ENCODE data around the gene F2RL2.

F2RL2 gene

GRCh38 chr5:76638479-76638878 is 15.3 kb upstream of the F2RL2 start:
- H3K9me3 ChIP-seq (ENCODE audit: severe bottlenecking) = no peaks in the 10 kb centered on the region
- TF ChIP-seq CTCF (IDR thresholded peaks at IDR 0.05; ENCODE audit: low read depth, low read length) = no peak
- no peak for DNase-seq
- peaks cover 9% of the 10 kb centered on the region; the same call in 1 of the 2 replicates for H3K36me3 ChIP-seq
- no peak overlapping the region for H3K27ac ChIP-seq
- H3K4me3 ChIP-seq (ENCODE audit: low read depth, low read length) = no peak overlapping the region
- no peaks in the 10 kb centered on the region for H3K27me3 ChIP-seq (ENCODE audit: insufficient read depth, low read depth, severe bottlenecking)

- H3K27me3 ChIP-seq (ENCODE audit: insufficient read depth, low read depth, severe bottlenecking) = no peaks in the 10 kb centered on the region
- no peak overlapping the region for H3K27ac ChIP-seq
- no peak overlapping the region for H3K4me3 ChIP-seq (ENCODE audit: low read depth, low read length)
- no peak for DNase-seq
- H3K36me3 ChIP-seq = peaks cover 6% of the 10 kb centered on the region; the same call in 1 of the 2 replicates
- TF ChIP-seq CTCF (IDR thresholded peaks at IDR 0.05; ENCODE audit: low read depth, low read length) = no peak
- H3K9me3 ChIP-seq (ENCODE audit: severe bottlenecking) = no peaks in the 10 kb centered on the region
Observed at GRCh38 chr5:76637490-76637889, 14.3 kb upstream of the F2RL2 start.

GRCh38 chr5:76634661-76635060 is 11.5 kb upstream of the F2RL2 start:
- Histone ChIP-seq H3K9me3 (ENCODE audit: severe bottlenecking) (no peaks in the 10 kb centered on the region), H3K27ac (no peak overlapping the region), H3K27me3 (ENCODE audit: insufficient read depth, low read depth, severe bottlenecking) (no peaks in the 10 kb centered on the region), H3K36me3 (0 out of 2 replicates have a peak, but pooled peaks cover 3% of the 10 kb centered on the region), H3K4me3 (ENCODE audit: low read depth, low read length) (no peak overlapping the region)
- DNase-seq = no peak
- no peak for TF ChIP-seq CTCF (IDR thresholded peaks at IDR 0.05; ENCODE audit: low read depth, low read length)

GRCh38 chr5:76626738-76627137 is 3.5 kb upstream of the F2RL2 start:
- no peaks in the 10 kb centered on the region for H3K27me3 ChIP-seq (ENCODE audit: insufficient read depth, low read depth, severe bottlenecking)
- no peak for DNase-seq
- no peaks in the 10 kb centered on the region for H3K9me3 ChIP-seq (ENCODE audit: severe bottlenecking)
- H3K36me3 ChIP-seq = no peaks in the 10 kb centered on the region
- H3K4me3 ChIP-seq (ENCODE audit: low read depth, low read length) = no peak overlapping the region
- no peak overlapping the region for H3K27ac ChIP-seq
- no peak for TF ChIP-seq CTCF (IDR thresholded peaks at IDR 0.05; ENCODE audit: low read depth, low read length)

- Histone ChIP-seq H3K36me3 (no peaks in the 10 kb centered on the region), H3K27me3 (ENCODE audit: insufficient read depth, low read depth, severe bottlenecking) (no peaks in the 10 kb centered on the region), H3K27ac (no peak overlapping the region), H3K9me3 (ENCODE audit: severe bottlenecking) (no peaks in the 10 kb centered on the region), H3K4me3 (ENCODE audit: low read depth, low read length) (no peak overlapping the region)
- no peak for TF ChIP-seq CTCF (IDR thresholded peaks at IDR 0.05; ENCODE audit: low read depth, low read length)
- no peak for DNase-seq
Observed at GRCh38 chr5:76625087-76625815, 2.0 kb upstream of the F2RL2 start.

GRCh38 chr5:76622076-76622475 is 1.1 kb downstream of the F2RL2 start:
- Histone ChIP-seq H3K27me3 (ENCODE audit: insufficient read depth, low read depth, severe bottlenecking) (no peaks in the 10 kb centered on the region), H3K27ac (no peak overlapping the region), H3K36me3 (no peaks in the 10 kb centered on the region), H3K4me3 (ENCODE audit: low read depth, low read length) (no peak overlapping the region), H3K9me3 (ENCODE audit: severe bottlenecking) (no peaks in the 10 kb centered on the region)
- DNase-seq = no peak
- no peak for TF ChIP-seq CTCF (IDR thresholded peaks at IDR 0.05; ENCODE audit: low read depth, low read length)

All from WERI-Rb-1 (cell line).